HCT116 (cell line): ENCODE measurements around the gene SOX6. TPM values are rescaled to one million over a fixed set of nuclear protein-coding genes. Genes with fewer than 3 reads are reported as not detected.

ENCODE experiments used
- ATAC-seq: fragments of 200-7000 bp; cut with Tn5 transposase; 2 replicates; pipeline ENCODE4 v1.9.1; 2020; ENCODE audit warnings: mild to moderate bottlenecking, moderate library complexity
- BruUV-seq: library from RNA; stranded (reverse); fragments of 400-500 nt; replicated peaks from 2 replicates; lab custom pipeline; 2021; lab: Mats Ljungman, UMichigan
- CTCF ChIA-PET: fragments of 300-600 bp; sonication (Branson Sonifier 250); formaldehyde crosslinking; loops from one replicate; lab custom pipeline; 2021; ENCODE audit warnings: antibody characterized with exemption; lab: Charles Lee
- POLR2A ChIA-PET: fragments of 300-600, 350-600 bp; sonication (Branson Sonifier 250); formaldehyde crosslinking; loops from one replicate; lab custom pipeline; 2021; ENCODE audit warnings: antibody characterized with exemption; lab: Charles Lee
- RAD21 ChIA-PET, 2 experiments: fragments of 300-600 bp; sonication (Branson Sonifier 250); formaldehyde crosslinking; loops; one replicate each; lab custom pipeline; 2023; ENCODE audit warnings: low total read pairs in 2 of 2; ENCODE audit not compliant: uncharacterized antibody in 2 of 2, unreplicated experiment in 2 of 2, low non-redundant PET in 1 of 2; lab: Charles Lee
- DNase-seq: peaks from one replicate; pipeline ENCODE4 v3.0.0-alpha.2; 2010; ENCODE audit warnings: low read depth, low spot score
- H2AFZ ChIP-seq: fragments of 200-600 bp; shearing (Covaris generic), sonication (generic); 2 replicates; pipeline ENCODE4 v1.6.1; 2017; ENCODE audit warnings: low read depth, mixed run types, mixed read lengths, antibody characterized with exemption, low read length; ENCODE audit not compliant: poor library complexity, severe bottlenecking
- H3K27ac ChIP-seq: 2 replicates; pipeline ENCODE4 v1.5.1; 2012; ENCODE audit warnings: low read depth, low read length
- H3K27me3 ChIP-seq: fragments of 200-600 bp; sonication (generic); 2 replicates; pipeline ENCODE4 v1.6.1; 2016; ENCODE audit warnings: mixed run types, low read length, mixed read lengths; ENCODE audit not compliant: insufficient read depth
- H3K36me3 ChIP-seq, 2 experiments: fragments of 200-500 bp in 1 of 2; fragments of 200-600 bp in 1 of 2; sonication (Bioruptor generic) in 1 of 2; sonication (generic) in 1 of 2; 2 replicates each; pipeline versions ENCODE4 v1.5.1 to v1.6.1; 2014 to 2016; ENCODE audit warnings: low read length in 2 of 2, inconsistent platforms in 1 of 2, mixed read lengths in 1 of 2, mixed run types in 1 of 2; ENCODE audit not compliant: insufficient read depth in 2 of 2, control insufficient read depth in 1 of 2
- H3K4me1 ChIP-seq, 2 experiments: fragments of 200-600 bp in 1 of 2; sonication (generic) in 1 of 2; 2 replicates each; pipeline versions ENCODE4 v1.5.1 to v1.6.1; 2012 to 2017; ENCODE audit warnings: low read length in 2 of 2, inconsistent platforms in 1 of 2, mild to moderate bottlenecking in 1 of 2, mixed read lengths in 1 of 2, mixed run types in 1 of 2, moderate library complexity in 1 of 2; ENCODE audit not compliant: insufficient read depth in 2 of 2, control insufficient read depth in 1 of 2
- H3K4me2 ChIP-seq: fragments of 200-600 bp; sonication (generic); 2 replicates; pipeline ENCODE4 v1.6.1; 2017; ENCODE audit warnings: mixed run types, low read length, mixed read lengths
- H3K4me3 ChIP-seq, 2 experiments: fragments of 200-600 bp in 1 of 2; sonication (generic) in 1 of 2; replicated peaks in 1 of 2; 2 replicates each; pipeline ENCODE4 v1.5.1; 2011 to 2016; ENCODE audit warnings: low read length in 2 of 2, control low read depth in 1 of 2, low read depth in 1 of 2, mild to moderate bottlenecking in 1 of 2, mixed read lengths in 1 of 2, mixed run types in 1 of 2
- H3K79me2 ChIP-seq: fragments of 200-600 bp; sonication (generic); 2 replicates; pipeline ENCODE4 v1.6.1; 2017; ENCODE audit warnings: mild to moderate bottlenecking, mixed run types, low read length, moderate library complexity, mixed read lengths; ENCODE audit not compliant: insufficient read depth
- H3K9ac ChIP-seq: fragments of 200-600 bp; sonication (generic); 2 replicates; pipeline ENCODE4 v1.6.1; 2016; ENCODE audit warnings: low read length, mixed read lengths
- H3K9me2 ChIP-seq: fragments of 200-600 bp; sonication (generic), shearing (Covaris generic); 2 replicates; pipeline ENCODE4 v1.6.1; 2017; ENCODE audit warnings: mixed run types, mild to moderate bottlenecking, moderate library complexity; ENCODE audit not compliant: insufficient read depth
- H3K9me3 ChIP-seq, 2 experiments: fragments of 200-500 bp in 1 of 2; fragments of 200-600 bp in 1 of 2; sonication (Bioruptor generic) in 1 of 2; sonication (generic) in 1 of 2; 2 replicates each; pipeline ENCODE4 v1.6.1; 2014 to 2017; ENCODE audit warnings: low read length in 2 of 2, mixed read lengths in 2 of 2, inconsistent platforms in 1 of 2, low read depth in 1 of 2, mild to moderate bottlenecking in 1 of 2, mixed run types in 1 of 2, moderate library complexity in 1 of 2; ENCODE audit not compliant: control insufficient read depth in 1 of 2, insufficient read depth in 1 of 2
- H4K20me1 ChIP-seq: fragments of 200-600 bp; sonication (generic), shearing (Covaris generic); 2 replicates; pipeline ENCODE4 v1.6.1; 2017; ENCODE audit warnings: mixed run types, mild to moderate bottlenecking, moderate library complexity; ENCODE audit not compliant: insufficient read depth
- ATF3 ChIP-seq: IDR thresholded peaks from 2 replicates; pipeline ENCODE4 v1.6.1; 2012
- CBX3 ChIP-seq: IDR thresholded peaks from 2 replicates; pipeline ENCODE4 v1.6.1; 2012; ENCODE audit warnings: low read depth
- CEBPB ChIP-seq: IDR thresholded peaks from 2 replicates; pipeline ENCODE4 v1.6.1; 2012; ENCODE audit warnings: low read depth
- EGR1 ChIP-seq: IDR thresholded peaks from 2 replicates; pipeline ENCODE4 v1.6.1; 2012; ENCODE audit warnings: low read depth
- ELF1 ChIP-seq: IDR thresholded peaks from 2 replicates; pipeline ENCODE4 v1.6.1; 2012; ENCODE audit warnings: low read depth, borderline replicate concordance
- EZH2phosphoT487 ChIP-seq: fragments of 200-600 bp; IDR thresholded peaks from 2 replicates; pipeline ENCODE4 v1.6.1; 2018; ENCODE audit warnings: antibody characterized with exemption, borderline replicate concordance
- FOSL1 ChIP-seq: IDR thresholded peaks from 2 replicates; pipeline ENCODE4 v1.6.1; 2012; ENCODE audit warnings: low read depth
- MAX ChIP-seq: IDR thresholded peaks from 2 replicates; pipeline ENCODE4 v1.6.1; 2012
- POLR2A ChIP-seq: IDR thresholded peaks from 2 replicates; pipeline ENCODE4 v1.7.0; 2011; ENCODE audit warnings: borderline replicate concordance; ENCODE audit not compliant: insufficient read depth, insufficient read length; ENCODE audit errors: extremely low read depth
- POLR2AphosphoS5 ChIP-seq: IDR thresholded peaks from 2 replicates; pipeline ENCODE4 v1.6.1; 2011; ENCODE audit warnings: mild to moderate bottlenecking, low read depth, low read length, moderate library complexity
- RAD21 ChIP-seq: IDR thresholded peaks from 2 replicates; pipeline ENCODE4 v1.6.1; 2012; ENCODE audit warnings: low read depth, mild to moderate bottlenecking
- REST ChIP-seq: IDR thresholded peaks from 2 replicates; pipeline ENCODE4 v1.6.1; 2012; ENCODE audit warnings: low read depth
- SIN3A ChIP-seq: IDR thresholded peaks from 2 replicates; pipeline ENCODE4 v1.6.1; 2012; ENCODE audit warnings: low read depth
- SP1 ChIP-seq: IDR thresholded peaks from 2 replicates; pipeline ENCODE4 v1.6.1; 2012; ENCODE audit warnings: low read depth
- SRF ChIP-seq: IDR thresholded peaks from 2 replicates; pipeline ENCODE4 v1.6.1; 2012; ENCODE audit warnings: low read depth
- YY1 ChIP-seq: IDR thresholded peaks from 2 replicates; pipeline ENCODE4 v1.6.1; 2011; ENCODE audit warnings: low read length, low read depth, moderate library complexity, mild to moderate bottlenecking; ENCODE audit not compliant: insufficient replicate concordance; ENCODE audit errors: extremely low read depth
- ZBTB33 ChIP-seq: IDR thresholded peaks from 2 replicates; pipeline ENCODE4 v1.6.1; 2011; ENCODE audit warnings: mild to moderate bottlenecking, low read length, moderate library complexity; ENCODE audit not compliant: insufficient replicate concordance; ENCODE audit errors: extremely low read depth
- ZFX ChIP-seq: fragments of 450-650 bp; IDR thresholded peaks from 2 replicates; pipeline ENCODE4 v1.6.1; 2017
- ZNF274 ChIP-seq: fragments of 200-500 bp; sonication (Bioruptor generic); IDR thresholded peaks from 2 replicates; pipeline ENCODE4 v1.6.1; 2014; ENCODE audit warnings: mild to moderate bottlenecking, low read depth, low read length, inconsistent platforms
- intact Hi-C: fragments of 100-400 bp; cut with micrococcal nuclease; formaldehyde crosslinking; loops from 2 replicates; pipeline ENCODE4 v1.10.0; 2022
- total RNA-seq: library from RNA; stranded (reverse); gene quantifications from one replicate; pipeline ENCODE4 v1.2.1, GENCODE V29; 2021; ENCODE audit not compliant: unreplicated experiment

The SOX6 gene
- total RNA-seq, 1 experiment from 2014 or later, result 0.81 TPM

- POLR2A ChIA-PET, result no interaction called here
- no TSS peak for BruUV-seq
- intact Hi-C loops, result no loop called here
Measured at GRCh38 chr11:16041207-16041606, 315.1 kb downstream of the SOX6 start.

More at GRCh38 chr11:16041207-16041606, 315.1 kb downstream of the SOX6 start:
- TF ChIP-seq CEBPB (no peak), POLR2A (no peak), EZH2phosphoT487 (no peak), SP1 (no peak), FOSL1 (no peak), YY1 (no peak), ZNF274 (no peak), REST (no peak), SRF (no peak), RAD21 (no peak), SIN3A (no peak), CBX3 (no peak), POLR2AphosphoS5 (no peak), ELF1 (no peak), ATF3 (no peak), ZFX (no peak), ZBTB33 (no peak), EGR1 (no peak), MAX (no peak)
- no peak overlapping the region for H3K9ac ChIP-seq
- H3K36me3 ChIP-seq, result no peaks in the 10 kb centered on the region
- no peaks in the 10 kb centered on the region for H3K9me3 ChIP-seq
- H3K79me2 ChIP-seq, result no peaks in the 10 kb centered on the region
- no peak overlapping the region for H3K27ac ChIP-seq
- no peak overlapping the region for H2AFZ ChIP-seq
- no peaks in the 10 kb centered on the region for H3K4me1 ChIP-seq
- H3K4me3 ChIP-seq, result no peak overlapping the region
- DNase-seq (no peak), ATAC-seq (no peak)
- RAD21 ChIA-PET, result no interaction called here
- H3K4me2 ChIP-seq, result no peak overlapping the region
- peaks cover 24% of the 10 kb centered on the region for H3K27me3 ChIP-seq
- no peaks in the 10 kb centered on the region for H3K9me2 ChIP-seq
- CTCF ChIA-PET, result no interaction called here
- no peaks in the 10 kb centered on the region for H4K20me1 ChIP-seq
